HUES64 (cell line): ENCODE measurements around the gene HPCAL1.

Experiments used
- H3K27ac ChIP-seq: 2 replicates; pipeline ENCODE4 v1.7.0; 2013; ENCODE audit warnings: low read depth, low read length, inconsistent platforms
- H3K27me3 ChIP-seq: 2 replicates; pipeline ENCODE4 v1.6.1; 2013; ENCODE audit warnings: mild to moderate bottlenecking, low read length; ENCODE audit not compliant: insufficient read depth
- H3K36me3 ChIP-seq: 2 replicates; pipeline ENCODE4 v1.6.1; 2013; ENCODE audit warnings: mild to moderate bottlenecking, low read length; ENCODE audit not compliant: insufficient read depth
- H3K4me1 ChIP-seq: 2 replicates; pipeline ENCODE4 v1.6.1; 2013; ENCODE audit warnings: mild to moderate bottlenecking, low read length, moderate library complexity; ENCODE audit not compliant: insufficient read depth
- H3K4me3 ChIP-seq: 2 replicates; pipeline ENCODE4 v1.5.1; 2013; ENCODE audit warnings: mild to moderate bottlenecking, low read length, moderate library complexity
- H3K9ac ChIP-seq: 2 replicates; pipeline ENCODE4 v1.6.1; 2013; ENCODE audit warnings: mild to moderate bottlenecking, low read depth, low read length
- H3K9me3 ChIP-seq: 2 replicates; pipeline ENCODE4 v1.6.1; 2013; ENCODE audit warnings: low read depth, low read length; ENCODE audit not compliant: insufficient read depth
- WGBS: fragments of 150-250, 120-280 bp; methylation state at CpG from one replicate; pipeline ENCODE4 v1.1.7; 2013; ENCODE audit warnings: missing lambda C conversion rate; 5-methylcytosine and 5-hydroxymethylcytosine counted together

Gene HPCAL1

GRCh38 chr2:10377747-10378085, 75.0 kb downstream of the HPCAL1 start:
- Histone ChIP-seq H3K9me3 (no peaks in the 10 kb centered on the region), H3K27me3 (no peaks in the 10 kb centered on the region), H3K4me3 (no peak overlapping the region), H3K9ac (no peak overlapping the region), H3K4me1 (peaks cover 26% of the 10 kb centered on the region), H3K36me3 (no peaks in the 10 kb centered on the region), H3K27ac (no peak overlapping the region)
- WGBS: 88% methylated on average over 12 of the region's 12 CpGs

- WGBS: 61% methylated on average over 7 of the region's 7 CpGs
- Histone ChIP-seq H3K4me3 (no peak overlapping the region), H3K27ac (no peak overlapping the region), H3K9ac (no peak overlapping the region), H3K36me3 (no peaks in the 10 kb centered on the region), H3K27me3 (no peaks in the 10 kb centered on the region), H3K4me1 (peaks cover 29% of the 10 kb centered on the region), H3K9me3 (no peaks in the 10 kb centered on the region)
These were observed 75.5 kb downstream of the HPCAL1 start for GRCh38 chr2:10378189-10378588.

- H3K27ac ChIP-seq: no peak overlapping the region
- no peaks in the 10 kb centered on the region for H3K9me3 ChIP-seq
- no peaks in the 10 kb centered on the region for H3K36me3 ChIP-seq
- 93% methylated on average over 9 of the region's 9 CpGs for WGBS
- H3K27me3 ChIP-seq: no peaks in the 10 kb centered on the region
- peaks cover 25% of the 10 kb centered on the region for H3K4me1 ChIP-seq
- H3K4me3 ChIP-seq: no peak overlapping the region
- H3K9ac ChIP-seq: no peak overlapping the region
These were observed 77.6 kb downstream of the HPCAL1 start for GRCh38 chr2:10380048-10380926.

GRCh38 chr2:10381997-10382353, 79.3 kb downstream of the HPCAL1 start:
- Histone ChIP-seq H3K4me3 (no peak overlapping the region), H3K27me3 (no peaks in the 10 kb centered on the region), H3K9ac (no peak overlapping the region), H3K27ac (no peak overlapping the region), H3K9me3 (no peaks in the 10 kb centered on the region), H3K36me3 (no peaks in the 10 kb centered on the region), H3K4me1 (peaks cover 17% of the 10 kb centered on the region)
- WGBS: 49% methylated on average over 3 of the region's 3 CpGs

GRCh38 chr2:10382354-10383061, 79.8 kb downstream of the HPCAL1 start:
- Histone ChIP-seq H3K27me3 (no peaks in the 10 kb centered on the region), H3K9me3 (no peaks in the 10 kb centered on the region), H3K4me1 (peaks cover 17% of the 10 kb centered on the region), H3K4me3 (no peak overlapping the region), H3K27ac (no peak overlapping the region), H3K9ac (no peak overlapping the region; the same call in 1 of the 2 replicates), H3K36me3 (no peaks in the 10 kb centered on the region)
- WGBS: 43% methylated on average over 16 of the region's 18 CpGs

- H3K27ac ChIP-seq: no peak overlapping the region
- no peaks in the 10 kb centered on the region for H3K27me3 ChIP-seq
- H3K9ac ChIP-seq: no peak overlapping the region
- H3K4me1 ChIP-seq: peaks cover 17% of the 10 kb centered on the region
- WGBS: 81% methylated on average over 5 of the region's 8 CpGs
- no peaks in the 10 kb centered on the region for H3K9me3 ChIP-seq
- H3K4me3 ChIP-seq: no peak overlapping the region
- no peaks in the 10 kb centered on the region for H3K36me3 ChIP-seq
These were observed 81.4 kb downstream of the HPCAL1 start for GRCh38 chr2:10383960-10384734.

- Histone ChIP-seq H3K27ac (no peak overlapping the region), H3K27me3 (no peaks in the 10 kb centered on the region), H3K4me3 (no peak overlapping the region), H3K9me3 (no peaks in the 10 kb centered on the region), H3K36me3 (no peaks in the 10 kb centered on the region), H3K9ac (no peak overlapping the region), H3K4me1 (peaks cover 17% of the 10 kb centered on the region)
- 93% methylated on average over 17 of the region's 17 CpGs for WGBS
These were observed 82.8 kb downstream of the HPCAL1 start for GRCh38 chr2:10385501-10385900.

- H3K9me3 ChIP-seq: no peaks in the 10 kb centered on the region
- no peaks in the 10 kb centered on the region for H3K36me3 ChIP-seq
- H3K9ac ChIP-seq: no peak overlapping the region
- no peak overlapping the region for H3K27ac ChIP-seq
- H3K27me3 ChIP-seq: no peaks in the 10 kb centered on the region
- WGBS: 86% methylated on average over 10 of the region's 11 CpGs
- no peak overlapping the region for H3K4me3 ChIP-seq
- peaks cover 17% of the 10 kb centered on the region for H3K4me1 ChIP-seq
These were observed 83.4 kb downstream of the HPCAL1 start for GRCh38 chr2:10385933-10386773.

- WGBS: 94% methylated on average over 14 of the region's 14 CpGs
- Histone ChIP-seq H3K27me3 (no peaks in the 10 kb centered on the region), H3K27ac (no peak overlapping the region), H3K9ac (no peak overlapping the region), H3K36me3 (no peaks in the 10 kb centered on the region), H3K4me3 (no peak overlapping the region), H3K9me3 (no peaks in the 10 kb centered on the region), H3K4me1 (peaks cover 9% of the 10 kb centered on the region)
These were observed 84.3 kb downstream of the HPCAL1 start for GRCh38 chr2:10387033-10387432.

GRCh38 chr2:10388954-10389560, 86.4 kb downstream of the HPCAL1 start:
- Histone ChIP-seq H3K36me3 (no peaks in the 10 kb centered on the region), H3K9me3 (no peaks in the 10 kb centered on the region), H3K27ac (no peak overlapping the region), H3K27me3 (no peaks in the 10 kb centered on the region), H3K4me3 (no peak overlapping the region), H3K4me1 (peaks cover 12% of the 10 kb centered on the region), H3K9ac (no peak overlapping the region)
- 95% methylated on average over 12 of the region's 12 CpGs for WGBS
